HG03565 (cell line): ENCODE measurements around the gene PHACTR2.
"Not testable (repeated sequence)": the region's sequence is repeated elsewhere in the genome, so short reads cannot be mapped to it uniquely, and the experiment has no call there.

Experiments
- ATAC-seq: cut with Tn5 transposase; IDR thresholded peaks from one replicate; pipeline ENCODE4 v1.9.1; 2021; ENCODE audit warnings: mild to moderate bottlenecking, moderate library complexity; ENCODE audit not compliant: unreplicated experiment

Gene PHACTR2

DNA sequence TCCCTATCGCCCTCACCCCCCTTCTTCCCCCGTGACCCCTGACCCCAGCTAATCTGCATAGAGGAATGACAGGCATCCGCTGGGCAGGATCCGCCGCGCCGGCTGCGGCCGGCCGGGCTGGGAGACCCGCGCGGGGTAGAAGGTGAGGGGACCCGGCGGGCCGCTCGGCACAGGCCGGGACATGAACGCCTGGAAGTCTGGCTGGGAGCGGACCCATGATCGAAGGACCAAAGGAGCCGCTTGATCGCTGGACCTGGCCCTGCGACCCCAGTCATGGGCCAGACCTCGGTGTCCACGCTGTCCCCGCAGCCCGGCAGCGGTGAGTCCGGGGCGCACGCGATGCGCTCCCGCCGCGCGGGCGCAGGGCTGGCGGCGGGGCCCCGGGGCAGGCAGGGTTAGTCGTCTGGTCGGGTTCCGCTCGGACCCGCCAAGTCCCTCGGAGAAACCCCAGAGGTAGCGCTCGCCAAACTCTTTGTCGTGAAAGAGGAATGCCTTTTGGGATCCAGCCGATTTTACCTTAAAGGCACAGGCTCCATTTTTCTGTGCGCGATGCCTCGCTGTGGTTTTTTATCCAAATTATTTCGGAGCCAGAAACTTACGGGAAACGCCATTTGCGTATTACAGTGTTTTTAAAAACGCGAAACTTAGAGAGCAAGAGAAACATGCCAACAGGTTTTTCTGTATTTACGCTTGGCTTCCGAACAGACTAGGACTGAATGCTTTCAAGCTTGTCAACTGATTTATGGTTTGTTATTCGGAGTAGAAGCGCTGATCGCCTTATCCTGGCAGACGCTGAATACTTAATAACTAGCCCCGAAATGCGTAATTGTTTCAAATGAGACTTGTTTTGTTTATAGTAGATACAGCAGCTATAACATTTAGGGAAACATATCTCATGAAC lies at the start of gene PHACTR2:
Gene PHACTR2 (plus strand): TSS at position 75 of the 901 bp plus-strand sequence. CDS start 199 bp downstream, at position 274.
- no peak for ATAC-seq

DNA sequence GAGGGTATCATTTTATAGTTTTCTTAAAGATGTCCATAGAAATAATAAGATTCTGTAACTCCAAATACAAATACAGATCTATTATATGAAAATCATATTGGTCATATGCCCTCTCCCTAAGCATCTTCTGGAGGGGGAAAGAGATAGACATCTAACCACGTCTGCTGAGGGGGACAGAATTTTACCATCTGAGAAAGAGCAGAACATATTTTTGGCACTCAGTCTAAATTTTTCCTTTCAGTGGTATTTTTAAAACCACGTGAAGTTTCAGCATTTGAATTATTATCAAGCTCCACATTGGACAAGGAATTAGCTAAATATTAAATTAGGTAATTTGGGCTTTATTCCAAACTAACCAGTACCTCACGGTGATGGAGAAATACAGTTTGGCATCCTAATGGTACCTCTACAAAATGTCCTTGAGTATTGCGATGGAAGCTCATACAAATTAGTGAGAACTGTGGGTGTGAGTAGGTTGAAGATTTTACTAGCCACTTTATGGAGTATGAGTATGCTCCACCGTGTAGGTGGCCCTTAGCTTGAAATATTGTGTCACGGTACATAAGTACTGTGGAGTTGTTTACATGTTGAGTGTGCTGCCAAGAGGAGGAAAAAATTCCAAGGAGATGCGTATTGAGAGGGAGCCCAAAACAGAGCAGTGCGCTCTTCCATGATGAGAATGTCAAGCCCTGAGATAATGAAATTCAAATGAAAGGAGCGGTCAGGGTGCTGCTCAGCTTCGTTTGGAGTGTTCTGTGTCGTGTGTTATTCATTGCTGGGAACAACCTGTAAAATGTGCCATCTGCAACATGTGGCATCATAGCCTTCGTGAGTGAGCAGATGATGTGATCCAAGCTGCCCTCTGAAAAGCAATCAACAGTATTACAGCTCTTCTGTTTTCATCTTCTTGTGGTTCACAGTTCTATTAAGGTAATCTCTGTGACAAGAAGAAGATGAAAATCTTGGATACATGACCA lies 48.4 kb upstream of the PHACTR2 start:
- no peak for ATAC-seq

DNA sequence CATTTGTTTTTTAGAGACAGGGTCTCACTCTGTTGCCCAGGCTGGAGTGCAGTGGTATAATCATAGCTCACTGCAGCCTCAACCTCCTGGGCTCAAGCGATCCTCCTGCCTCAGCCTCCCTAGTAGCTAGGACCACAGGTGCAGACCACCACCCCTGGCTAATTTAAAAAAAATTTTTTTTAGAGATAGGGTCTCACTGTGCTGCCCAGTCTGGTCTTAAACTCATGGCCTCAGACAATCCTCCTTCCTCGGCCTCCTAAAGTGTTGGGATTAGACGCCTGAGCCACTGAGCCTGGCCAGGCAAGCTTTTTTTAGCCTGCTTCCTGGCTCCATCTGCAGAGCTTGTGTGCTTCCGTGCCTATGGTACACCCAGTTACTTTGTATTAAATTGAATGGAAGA lies 46.6 kb upstream of the PHACTR2 start:
- ATAC-seq, result not testable (repeated sequence)

DNA sequence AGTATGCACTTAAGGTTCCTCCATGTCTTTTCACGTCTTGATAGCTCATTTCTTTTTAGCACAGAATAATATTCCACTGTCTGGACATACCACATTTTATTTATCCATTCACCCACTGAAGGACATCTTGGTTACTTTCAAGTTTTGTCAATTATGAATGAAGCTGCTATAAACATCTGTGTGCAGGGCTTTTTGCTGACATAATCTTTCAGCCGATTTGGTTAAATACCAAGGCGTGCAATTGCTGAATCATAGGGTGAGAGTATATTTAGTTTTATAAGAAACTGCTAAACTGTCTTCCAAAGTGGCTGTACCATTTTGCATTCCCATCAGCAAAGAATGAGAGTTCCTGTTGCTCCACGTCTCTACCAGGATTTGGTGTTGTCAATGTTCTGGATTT lies 44.9 kb upstream of the PHACTR2 start:
- no peak for ATAC-seq

DNA sequence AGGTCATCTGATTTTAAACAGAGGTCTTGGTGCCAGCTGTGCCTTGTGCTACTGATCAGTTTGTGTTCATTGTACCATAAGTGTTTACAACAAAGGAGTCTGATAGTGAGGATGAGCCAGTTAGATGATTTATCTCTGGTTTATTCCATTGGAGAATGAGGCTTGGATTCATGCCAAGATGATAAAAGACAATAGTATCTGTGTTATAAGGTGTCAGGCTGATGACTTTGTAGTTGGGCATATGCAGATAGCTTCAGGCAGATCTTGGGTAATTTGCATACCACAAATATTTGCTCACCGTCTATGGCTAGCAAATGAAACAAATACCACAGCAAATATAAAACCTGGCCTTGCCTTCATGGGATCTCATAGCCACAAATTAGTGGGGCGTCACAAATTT lies 43.3 kb upstream of the PHACTR2 start:
- ATAC-seq, result no peak

DNA sequence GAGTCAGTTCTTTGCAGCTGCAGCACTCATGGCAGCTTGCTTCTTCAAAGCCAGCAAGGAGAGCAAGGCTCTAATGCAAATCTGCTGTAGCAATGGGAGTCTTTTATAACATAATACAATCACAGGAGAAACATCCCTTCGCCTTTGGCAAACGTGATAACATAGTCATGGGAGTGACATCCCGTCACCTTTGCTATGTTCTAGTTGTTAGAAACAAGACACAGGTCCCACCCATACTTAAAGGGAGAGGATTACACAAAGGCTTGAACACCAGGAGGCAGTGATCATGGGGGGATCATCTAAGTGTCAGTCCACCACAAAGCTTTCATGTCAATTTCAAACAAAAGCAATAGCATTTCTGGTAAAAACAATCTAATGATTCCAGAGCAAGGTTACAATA lies 40.1 kb upstream of the PHACTR2 start:
- ATAC-seq, result no peak

DNA sequence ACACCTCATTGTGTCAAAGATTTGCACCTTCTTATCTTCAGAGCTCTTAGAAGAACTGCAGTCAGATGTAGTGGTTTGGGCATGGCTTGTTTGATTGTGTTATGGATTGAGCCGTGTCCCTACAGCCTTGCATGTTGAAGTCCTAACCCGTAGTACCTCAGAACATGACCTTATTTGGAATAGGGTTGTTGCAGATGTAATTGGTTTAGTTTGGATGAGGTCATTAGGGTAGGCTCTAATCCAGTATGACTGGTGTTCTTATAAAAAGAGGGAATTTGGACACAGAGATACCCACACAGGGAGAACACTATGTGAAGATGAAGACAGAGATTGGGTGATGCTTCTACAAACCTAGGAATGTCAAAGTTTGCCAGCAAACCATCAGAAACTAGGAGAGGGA lies 35.4 kb upstream of the PHACTR2 start:
- ATAC-seq, result no peak

DNA sequence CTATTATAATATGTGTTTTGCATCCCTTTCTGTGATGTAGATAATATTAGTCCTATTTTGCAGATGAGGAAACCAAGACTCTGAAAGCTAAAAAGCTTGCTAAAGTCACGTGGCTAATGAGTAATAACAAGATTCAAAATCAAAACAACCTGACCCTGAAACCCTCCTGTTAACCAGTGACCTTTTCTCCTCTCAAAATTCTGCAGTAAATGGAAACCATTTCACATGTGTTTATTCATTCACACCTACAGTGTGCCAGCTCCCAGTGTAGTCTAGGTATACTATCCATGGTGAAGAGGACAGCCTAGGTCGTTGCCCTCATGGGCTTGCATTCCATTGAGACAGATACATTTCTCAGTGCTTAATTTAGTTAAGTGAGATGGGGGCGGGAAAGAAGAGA lies 30.6 kb upstream of the PHACTR2 start:
- ATAC-seq, result no peak

DNA sequence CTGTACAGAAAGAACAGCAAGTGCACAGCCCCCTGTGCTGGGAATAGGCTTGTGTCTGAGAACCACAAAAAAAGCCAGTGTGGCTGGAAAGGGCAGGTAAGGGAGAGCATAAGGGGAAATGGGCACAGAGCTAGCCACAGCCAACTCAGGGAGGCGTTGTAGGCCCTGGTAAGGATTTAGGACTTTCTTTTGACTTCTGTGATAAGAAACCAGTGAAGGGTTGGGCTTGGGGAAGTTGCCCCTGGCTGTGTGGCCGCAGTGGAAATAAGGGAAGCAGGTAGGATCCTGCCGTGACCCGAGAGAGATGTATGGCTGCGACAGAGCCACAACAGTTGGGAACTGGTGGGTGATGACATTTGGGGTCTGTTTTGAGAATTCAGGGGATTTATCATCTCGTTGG lies 30.0 kb upstream of the PHACTR2 start:
- no peak for ATAC-seq

DNA sequence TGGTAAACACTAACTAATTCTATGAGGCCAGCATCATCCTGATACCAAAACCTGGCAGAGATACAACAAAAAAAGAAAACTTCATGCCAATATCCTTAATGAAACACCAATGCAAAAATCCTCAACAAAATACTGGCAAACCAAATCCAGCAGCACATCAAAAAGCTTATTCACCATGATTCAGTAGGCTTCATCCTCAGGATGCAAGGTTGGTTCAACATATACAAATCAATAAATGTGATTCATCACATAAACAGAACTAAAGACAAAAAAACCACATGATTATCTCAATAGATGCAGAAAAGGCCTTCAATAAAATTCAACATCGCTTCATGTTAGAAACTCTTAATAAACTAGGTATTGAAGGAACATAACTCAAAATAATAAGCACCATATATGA lies 28.4 kb upstream of the PHACTR2 start:
- ATAC-seq, result not testable (repeated sequence)

DNA sequence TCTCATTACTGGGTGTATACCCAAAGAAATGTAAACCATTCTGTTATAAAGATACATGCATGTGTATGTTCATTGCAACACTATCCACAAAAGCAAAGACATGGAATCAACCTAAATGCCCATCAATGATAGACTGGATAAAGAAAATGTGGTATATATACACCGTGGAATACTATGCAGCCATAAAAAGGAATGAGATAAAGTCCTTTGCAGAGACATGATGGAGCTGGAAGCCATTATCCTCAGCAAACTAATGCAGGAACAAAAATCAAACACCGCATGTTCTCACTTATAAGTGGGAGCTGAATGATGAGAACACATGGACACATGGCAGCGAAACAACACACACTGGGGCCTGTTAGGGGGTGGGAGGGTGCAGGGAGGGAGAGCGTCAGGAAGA lies 26.4 kb upstream of the PHACTR2 start:
- ATAC-seq, result not testable (repeated sequence)

DNA sequence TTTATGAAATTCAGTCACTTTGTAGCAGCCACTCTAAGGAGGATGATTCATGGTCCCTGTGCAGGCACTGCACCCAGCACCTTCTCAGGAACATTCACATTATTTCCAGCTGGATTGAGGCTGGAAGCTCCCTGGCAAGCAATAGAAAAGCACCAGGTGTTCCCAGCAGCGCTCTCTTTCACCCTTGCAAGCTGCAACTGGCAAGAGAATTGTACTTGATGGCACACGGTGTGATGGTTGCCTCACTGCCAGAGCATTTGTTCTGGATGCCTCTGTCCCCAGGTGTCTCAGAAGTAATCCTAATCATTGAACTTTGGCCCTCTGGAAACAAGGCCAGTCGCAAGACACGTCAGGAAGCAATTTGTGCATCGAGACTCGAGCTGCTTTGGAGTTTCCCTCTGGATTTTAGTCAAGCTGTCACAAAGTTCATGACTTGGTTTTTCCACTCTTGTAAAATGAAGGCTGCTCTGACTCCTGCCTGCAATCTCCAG lies 24.9 kb upstream of the PHACTR2 start:
- no peak for ATAC-seq

DNA sequence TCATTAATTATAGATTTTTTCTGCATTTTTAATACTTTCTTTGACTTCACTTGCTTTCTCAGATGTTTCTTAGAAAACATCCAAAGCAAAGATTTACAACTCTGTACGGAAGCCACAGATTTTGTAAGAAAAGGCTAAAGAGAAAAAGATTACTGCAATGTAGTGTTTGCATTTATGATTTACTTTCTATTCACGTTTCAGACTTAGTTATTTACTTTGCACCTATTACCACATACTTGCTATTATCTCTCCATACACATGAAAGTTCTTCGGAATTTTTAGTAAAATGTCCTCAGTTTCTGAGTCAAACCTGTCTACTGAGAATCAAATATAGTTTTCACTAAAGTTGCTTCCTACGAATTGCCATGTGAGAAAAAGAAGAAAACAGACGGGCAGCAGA lies 22.2 kb upstream of the PHACTR2 start:
- no peak for ATAC-seq

DNA sequence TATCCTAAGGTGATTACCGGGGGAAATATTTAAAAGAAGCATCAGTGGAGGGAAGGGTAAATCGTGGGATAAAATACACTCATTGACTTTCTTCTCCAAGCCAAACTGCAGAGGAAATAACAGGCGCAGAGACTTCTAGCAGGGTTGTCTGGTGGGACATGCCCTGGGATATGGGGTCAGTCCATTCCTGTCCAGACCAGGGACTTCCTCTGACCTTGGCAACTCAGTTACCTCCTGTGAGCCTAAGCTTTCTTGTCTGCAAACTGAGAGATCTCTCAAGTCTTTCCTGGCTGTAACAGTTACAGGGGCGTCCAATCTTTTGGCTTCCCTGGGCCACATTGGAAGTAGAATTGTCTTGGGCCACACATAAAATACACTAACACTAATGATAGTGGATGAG lies 21.7 kb upstream of the PHACTR2 start:
- ATAC-seq, result no peak

DNA sequence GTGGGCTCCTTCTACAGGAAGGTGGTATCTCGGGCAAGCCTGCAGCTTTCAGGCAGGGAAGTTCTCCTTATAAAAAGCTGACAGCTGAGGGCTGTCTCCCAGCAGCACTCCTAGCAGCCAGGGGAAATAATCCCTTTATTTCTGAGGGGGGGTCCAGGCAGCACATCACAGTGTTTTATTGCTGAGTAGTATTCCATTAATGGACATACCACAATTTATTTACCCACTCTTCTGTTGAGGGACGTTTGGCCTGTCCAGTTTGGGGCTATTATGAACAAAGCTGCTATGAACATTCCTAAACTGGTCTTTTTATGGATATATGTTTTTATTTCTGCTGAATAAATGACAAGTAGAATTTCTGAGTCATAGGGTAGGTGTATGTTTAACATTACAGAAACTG lies 20.0 kb upstream of the PHACTR2 start:
- no peak for ATAC-seq

DNA sequence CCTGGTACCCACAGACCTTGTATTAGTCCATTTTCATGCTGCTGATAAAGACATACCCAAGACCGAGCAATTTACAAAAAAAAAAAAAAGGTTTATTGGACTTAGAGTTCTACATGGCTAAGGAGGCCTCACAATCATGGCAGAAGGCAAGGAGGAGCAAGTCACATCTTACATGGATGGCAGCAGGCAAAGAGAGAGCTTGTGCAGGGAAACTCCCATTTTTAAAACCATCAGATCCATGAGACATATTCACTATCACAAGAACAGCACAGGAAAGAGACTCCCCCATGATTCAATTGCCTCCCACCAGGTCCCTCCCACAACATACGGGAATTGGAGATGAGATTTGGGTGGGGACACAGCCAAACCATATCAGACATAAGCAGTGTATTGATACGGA lies 17.6 kb upstream of the PHACTR2 start:
- ATAC-seq, result not testable (repeated sequence)

DNA sequence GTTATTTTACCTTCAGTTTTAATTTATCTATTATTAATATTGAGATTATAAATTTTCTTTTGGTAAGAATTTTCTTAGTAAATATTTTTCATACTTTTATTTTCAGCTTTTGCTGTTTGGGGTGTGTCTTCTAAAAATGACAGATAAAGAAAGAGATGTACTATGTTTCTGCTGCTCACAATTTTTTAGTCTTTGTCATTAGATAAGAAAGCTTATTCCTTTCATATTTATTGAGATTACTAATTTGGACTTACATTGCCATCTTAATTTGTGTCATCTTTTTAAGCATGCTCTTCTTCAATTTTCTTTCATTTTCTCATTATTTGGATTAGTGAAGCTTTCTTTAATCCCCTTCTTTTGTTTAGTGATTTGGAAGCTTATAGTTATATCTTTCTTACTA lies 13.6 kb upstream of the PHACTR2 start:
- ATAC-seq, result no peak

DNA sequence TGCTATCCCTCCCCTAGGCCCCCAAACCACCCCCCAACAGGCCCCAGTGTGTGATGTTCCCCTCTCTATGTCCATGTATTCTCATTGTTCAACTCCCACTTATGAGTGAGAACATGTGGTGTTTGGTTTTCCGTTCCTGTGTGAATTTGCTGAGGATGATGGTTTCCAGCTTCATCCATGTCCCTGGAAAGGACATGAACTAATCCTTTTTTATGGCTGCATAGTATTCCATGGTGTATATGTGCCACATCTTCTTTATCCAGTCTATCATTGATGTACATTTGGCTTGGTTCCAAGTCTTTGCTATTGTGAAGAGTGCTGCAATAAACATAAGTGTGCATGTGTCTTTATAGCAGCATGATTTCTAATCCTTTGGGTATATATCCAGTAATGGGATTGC lies 11.8 kb upstream of the PHACTR2 start:
- not testable (repeated sequence) for ATAC-seq

DNA sequence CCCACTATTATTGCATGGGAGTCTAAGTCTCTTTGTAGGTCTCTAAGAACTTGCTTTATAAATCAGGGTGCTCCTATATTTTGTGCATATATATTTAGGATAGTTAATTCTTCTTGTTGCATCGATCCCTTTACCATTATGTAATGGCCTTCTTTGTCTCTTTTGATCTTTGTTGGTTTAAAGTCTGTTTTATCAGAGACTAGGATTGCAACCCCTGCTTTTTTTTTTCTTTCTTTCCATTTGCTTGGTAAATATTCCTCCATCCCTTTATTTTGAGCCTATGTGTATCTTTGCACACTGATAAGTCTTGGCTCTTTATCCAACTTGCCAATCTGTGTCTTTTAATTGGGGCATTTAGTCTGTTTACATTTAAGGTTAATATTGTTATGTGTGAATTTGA lies 8.3 kb upstream of the PHACTR2 start:
- ATAC-seq, result not testable (repeated sequence)

DNA sequence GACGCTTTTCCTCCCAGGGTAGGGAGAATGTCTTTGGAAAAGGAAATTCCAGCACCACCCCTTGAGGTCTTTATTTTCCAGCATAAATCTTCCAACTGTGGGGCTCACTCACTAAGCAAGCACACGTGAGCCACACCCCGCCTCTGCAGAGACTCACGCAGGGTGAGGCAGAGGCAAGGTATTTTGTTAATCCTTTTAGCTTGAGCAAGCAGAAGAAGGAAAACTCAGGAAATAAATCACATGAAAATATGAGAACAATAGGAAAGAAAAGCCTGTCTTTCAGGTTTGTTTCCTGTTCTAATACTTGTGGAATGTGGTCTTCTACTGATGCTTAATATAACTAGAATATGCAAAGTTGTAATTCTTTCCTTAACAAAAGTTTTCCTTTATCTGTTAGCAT lies 4.1 kb upstream of the PHACTR2 start:
- ATAC-seq, result no peak
